Upper lobe of left lung (tissue), 4 donors: ENCODE data around the gene TBX18.

Experiments used
- CTCF ChIP-seq, 6 experiments: fragments of 450-650 bp in 4 of 6; fragments of 200-600 bp in 2 of 6; sonication (generic) in 2 of 6; IDR thresholded peaks; one replicate each; pipeline ENCODE4 v1.5.1; 2016 to 2019; ENCODE audit warnings: antibody characterized with exemption in 6 of 6
- EP300 ChIP-seq, 4 donors: sonication (generic); formaldehyde crosslinking; IDR thresholded peaks; one replicate each; pipeline ENCODE4 v1.5.1; 2017; ENCODE audit warnings: antibody characterized with exemption in 4 of 4, control low read depth in 2 of 4
- POLR2A ChIP-seq, 4 donors: fragments of 450-650 bp; IDR thresholded peaks; one replicate each; pipeline ENCODE4 v1.5.1; 2016 to 2017; ENCODE audit warnings: antibody characterized with exemption in 4 of 4, mild to moderate bottlenecking in 2 of 4
- POLR2AphosphoS5 ChIP-seq, 2 donors: sonication (generic); formaldehyde crosslinking; IDR thresholded peaks; one replicate each; pipeline ENCODE4 v1.5.1; 2017; ENCODE audit warnings: antibody characterized with exemption in 2 of 2

DNA sequence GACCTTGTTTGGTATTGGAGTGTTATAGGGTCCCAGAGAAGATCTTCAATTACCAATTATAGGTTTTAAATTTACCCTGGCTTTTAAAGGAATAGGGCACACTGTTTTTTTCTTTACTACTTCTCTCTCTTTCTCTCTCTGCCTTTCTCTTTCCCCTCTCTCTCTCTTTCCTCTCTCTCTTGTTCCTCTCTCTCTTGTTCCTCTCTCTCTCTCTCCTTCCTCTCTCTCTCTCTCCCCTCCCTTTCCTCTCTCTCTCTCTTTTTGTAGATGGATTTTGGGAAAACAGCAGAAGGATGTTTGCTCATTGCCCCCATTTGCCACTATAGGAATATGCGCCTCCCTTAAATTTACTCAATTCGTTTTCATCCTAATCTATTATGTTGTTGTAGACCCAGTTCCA lies 45.2 kb downstream of the TBX18 start:
- TF ChIP-seq POLR2A (IDR thresholded peaks at IDR 0.05) = no peak
- TF ChIP-seq CTCF (IDR thresholded peaks at IDR 0.05) = no peak
- no peak for TF ChIP-seq POLR2AphosphoS5 (IDR thresholded peaks at IDR 0.05)
- no peak for TF ChIP-seq EP300 (IDR thresholded peaks at IDR 0.05)
